ENCODE measurements around the gene LDLRAD3.

Gene LDLRAD3

GRCh38 chr11:35950082-35950481 is 6.2 kb downstream of the LDLRAD3 start:
- TF ChIP-seq Cebpa-rat (IDR thresholded peaks at IDR 0.05), result no peak

DNA sequence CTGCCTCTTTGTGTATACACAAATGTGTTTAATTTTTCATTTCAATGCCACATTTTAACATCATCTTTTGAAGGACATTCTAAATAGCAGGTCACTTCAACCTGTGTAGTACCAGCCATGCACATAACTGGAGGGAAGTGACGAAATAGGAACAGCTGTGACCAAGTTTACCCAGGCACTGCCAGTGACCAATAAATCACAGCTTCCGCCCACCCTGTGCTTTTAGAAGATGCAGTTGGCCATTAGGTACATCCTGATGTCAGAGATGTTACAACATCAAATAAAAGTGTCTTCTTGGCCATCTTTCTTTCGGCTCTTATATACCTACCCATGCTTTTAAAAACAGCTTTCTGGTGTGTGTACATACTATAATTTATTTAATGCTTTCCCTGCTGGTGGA is 7.8 kb downstream of the LDLRAD3 start:
- Histone ChIP-seq H4K20me1 (peaks cover 14% of the 10 kb centered on the region; the same call in 1 of the 2 replicates), H3K4me3 (no peak overlapping the region), H3K27me3 (no peaks in the 10 kb centered on the region), H3K9ac (no peak overlapping the region), H3K36me3 (peaks cover 52% of the 10 kb centered on the region), H3K9me3 (peaks cover 75% of the 10 kb centered on the region), H3K4me2 (no peak overlapping the region), H3K27ac (no peak overlapping the region), H3K4me1 (peaks cover 51% of the 10 kb centered on the region)
- no peak for TF ChIP-seq Cebpa-rat (IDR thresholded peaks at IDR 0.05)

More at GRCh38 chr11:35950082-35950481, 6.2 kb downstream of the LDLRAD3 start:
- no peak overlapping the region for H3K4me2 ChIP-seq
- H3K9ac ChIP-seq, result no peak overlapping the region
- no peak overlapping the region for H3K27ac ChIP-seq
- H3K9me3 ChIP-seq, result peaks cover 63% of the 10 kb centered on the region
- peaks cover 29% of the 10 kb centered on the region; the same call in 1 of the 2 replicates for H4K20me1 ChIP-seq
- H3K27me3 ChIP-seq, result no peaks in the 10 kb centered on the region
- peaks cover 58% of the 10 kb centered on the region for H3K4me1 ChIP-seq
- peaks cover 42% of the 10 kb centered on the region for H3K36me3 ChIP-seq
- H3K4me3 ChIP-seq, result no peak overlapping the region

DNA sequence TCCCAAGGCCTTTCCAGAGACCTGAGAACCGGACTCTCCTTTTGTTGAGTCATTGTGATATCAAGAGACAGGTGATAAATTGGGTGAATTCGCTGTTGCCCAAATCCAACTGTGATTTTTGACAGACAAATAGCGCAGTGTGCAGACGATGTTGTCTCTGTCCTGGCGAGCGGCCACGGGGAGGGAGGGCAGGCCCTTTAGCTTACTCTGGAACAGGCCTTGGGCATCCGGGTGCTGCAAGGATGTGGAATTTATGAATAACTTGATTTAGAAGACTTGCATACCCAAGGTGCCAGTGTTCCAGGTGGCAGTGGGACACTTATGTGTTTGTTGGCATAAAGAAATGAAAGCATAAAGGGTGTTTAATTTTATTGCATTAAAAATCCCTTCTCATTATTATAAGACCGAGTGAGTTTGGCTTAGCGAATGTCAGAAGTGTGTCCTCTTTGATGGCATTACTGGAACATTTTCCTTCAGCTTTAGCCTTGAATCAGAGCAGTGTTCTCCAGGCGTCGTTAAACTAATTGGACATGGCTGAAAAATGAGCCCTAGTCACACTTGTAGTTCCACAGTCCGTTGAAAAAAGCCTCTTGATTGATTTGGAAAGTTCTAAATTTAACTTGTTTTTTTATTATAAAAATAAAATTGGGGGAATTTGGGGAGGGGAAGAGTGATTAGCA is 9.4 kb downstream of the LDLRAD3 start:
- H3K36me3 ChIP-seq, result peaks cover 59% of the 10 kb centered on the region
- H3K4me1 ChIP-seq, result peaks cover 36% of the 10 kb centered on the region
- H4K20me1 ChIP-seq, result peaks cover 14% of the 10 kb centered on the region; the same call in 1 of the 2 replicates
- no peak for TF ChIP-seq Cebpa-rat (IDR thresholded peaks at IDR 0.05)
- 0 out of 2 replicates have a peak overlapping the region, but pooled peaks have one; percentile 8 for H3K4me2 ChIP-seq
- H3K9ac ChIP-seq, result no peak overlapping the region
- H3K27me3 ChIP-seq, result no peaks in the 10 kb centered on the region
- H3K27ac ChIP-seq, result no peak overlapping the region
- H3K9me3 ChIP-seq, result peaks cover 79% of the 10 kb centered on the region
- no peak overlapping the region for H3K4me3 ChIP-seq

- Histone ChIP-seq H4K20me1 (peaks cover 7% of the 10 kb centered on the region; the same call in 1 of the 2 replicates), H3K27me3 (no peaks in the 10 kb centered on the region), H3K4me1 (peaks cover 29% of the 10 kb centered on the region), H3K9ac (no peak overlapping the region), H3K36me3 (peaks cover 59% of the 10 kb centered on the region), H3K27ac (no peak overlapping the region), H3K4me3 (no peak overlapping the region), H3K4me2 (no peak overlapping the region), H3K9me3 (peaks cover 79% of the 10 kb centered on the region)
- no peak for TF ChIP-seq Cebpa-rat (IDR thresholded peaks at IDR 0.05)
These were observed 10.3 kb downstream of the LDLRAD3 start for GRCh38 chr11:35954205-35954604.

DNA sequence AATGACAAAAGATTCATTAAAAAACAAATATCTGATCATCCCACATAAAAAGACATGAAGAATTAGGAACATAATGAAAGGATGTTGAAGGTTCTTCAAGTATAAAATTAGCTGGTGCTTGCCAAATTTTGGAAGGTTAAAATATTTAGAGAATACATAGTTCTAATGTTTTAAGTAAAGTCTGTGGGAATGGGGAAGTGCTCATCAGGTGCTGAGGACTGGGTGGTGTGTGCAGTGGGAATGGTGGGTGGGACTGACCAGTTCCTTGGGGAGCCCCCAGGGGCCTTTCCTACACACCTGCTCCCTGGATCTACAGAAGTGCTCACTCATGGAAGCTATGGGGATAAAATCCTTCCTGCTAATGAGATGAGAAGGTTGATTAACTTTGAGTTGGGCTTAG is 11.8 kb downstream of the LDLRAD3 start:
- Histone ChIP-seq H3K4me2 (no peak overlapping the region), H3K9ac (no peak overlapping the region), H4K20me1 (no peaks in the 10 kb centered on the region; the same call in 1 of the 2 replicates), H3K9me3 (peaks cover 88% of the 10 kb centered on the region), H3K4me1 (peaks cover 26% of the 10 kb centered on the region), H3K27me3 (no peaks in the 10 kb centered on the region), H3K36me3 (peaks cover 53% of the 10 kb centered on the region), H3K27ac (no peak overlapping the region), H3K4me3 (no peak overlapping the region)
- no peak for TF ChIP-seq Cebpa-rat (IDR thresholded peaks at IDR 0.05)

- H3K4me2 ChIP-seq, result peak overlapping the region; percentile 73
- H3K36me3 ChIP-seq, result peaks cover 53% of the 10 kb centered on the region
These were observed 18.7 kb downstream of the LDLRAD3 start for GRCh38 chr11:35962369-35963138.

DNA sequence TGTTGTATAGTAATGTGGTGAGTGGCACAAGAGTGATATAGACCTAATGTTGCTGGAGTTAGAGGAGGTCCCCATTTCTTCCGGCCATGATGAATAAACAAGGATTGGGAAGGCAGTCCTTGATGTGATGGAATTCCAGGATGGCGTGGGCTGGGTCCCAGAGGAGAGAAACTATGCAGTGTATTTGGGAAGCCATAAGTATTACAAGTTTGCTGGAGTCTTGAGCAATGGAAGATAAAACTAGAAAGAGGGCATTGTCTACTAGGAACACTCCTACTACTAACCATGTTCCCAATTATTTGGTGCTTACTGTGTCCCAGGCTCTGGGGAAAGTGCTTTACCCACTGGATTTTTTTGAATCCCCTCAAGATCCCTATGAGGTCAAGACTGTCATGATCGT is 20.0 kb downstream of the LDLRAD3 start:
- Histone ChIP-seq H3K9me3 (peaks cover 72% of the 10 kb centered on the region), H3K4me2 (peak overlapping the region; percentile 73), H4K20me1 (no peaks in the 10 kb centered on the region), H3K27me3 (no peaks in the 10 kb centered on the region), H3K9ac (no peak overlapping the region), H3K4me1 (peaks cover 86% of the 10 kb centered on the region), H3K27ac (peak overlapping the region; percentile 82), H3K4me3 (peak overlapping the region; percentile 32), H3K36me3 (peaks cover 40% of the 10 kb centered on the region)
- TF ChIP-seq Cebpa-rat (IDR thresholded peaks at IDR 0.05), result no peak

More at GRCh38 chr11:35962369-35963138, 18.7 kb downstream of the LDLRAD3 start:
- H3K9me3 ChIP-seq, result peaks cover 79% of the 10 kb centered on the region
- peak overlapping the region; percentile 43; the same call in 1 of the 2 replicates for H3K9ac ChIP-seq
- H4K20me1 ChIP-seq, result no peaks in the 10 kb centered on the region
- peak overlapping the region; percentile 32 for H3K4me3 ChIP-seq
- no peaks in the 10 kb centered on the region for H3K27me3 ChIP-seq
- peaks cover 72% of the 10 kb centered on the region for H3K4me1 ChIP-seq
- TF ChIP-seq Cebpa-rat (IDR thresholded peaks at IDR 0.05), result no peak
- H3K27ac ChIP-seq, result peak overlapping the region; percentile 82

DNA sequence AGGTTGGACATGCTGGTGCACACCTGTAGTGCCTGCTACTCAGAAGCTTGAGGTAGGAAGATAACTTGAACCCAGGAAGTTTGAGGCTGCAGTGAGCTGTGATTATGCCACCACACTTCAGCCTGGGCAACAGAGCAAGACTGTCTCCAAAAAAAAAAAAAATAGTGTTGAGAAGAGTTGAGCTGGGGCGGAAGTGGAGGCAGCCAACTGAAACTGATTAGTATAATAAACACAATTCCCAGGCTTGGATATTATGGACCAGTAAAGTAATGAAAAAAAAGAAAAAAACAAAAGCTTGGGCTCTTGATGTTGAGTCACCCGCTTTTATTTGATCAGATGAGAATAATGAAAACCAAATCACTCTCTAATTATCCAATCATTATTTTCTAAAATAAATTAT is 21.0 kb downstream of the LDLRAD3 start:
- Histone ChIP-seq H3K9ac (no peak overlapping the region), H3K4me1 (peaks cover 95% of the 10 kb centered on the region), H3K36me3 (peaks cover 33% of the 10 kb centered on the region; the same call in 1 of the 2 replicates), H3K27ac (peak overlapping the region; percentile 82), H3K27me3 (no peaks in the 10 kb centered on the region), H3K4me3 (peak overlapping the region; percentile 32; the same call in 1 of the 2 replicates), H3K9me3 (peaks cover 63% of the 10 kb centered on the region), H4K20me1 (no peaks in the 10 kb centered on the region), H3K4me2 (peak overlapping the region; percentile 73)
- no peak for TF ChIP-seq Cebpa-rat (IDR thresholded peaks at IDR 0.05)

- Histone ChIP-seq H4K20me1 (no peaks in the 10 kb centered on the region), H3K4me3 (peak overlapping the region; percentile 20; the same call in 1 of the 2 replicates), H3K9ac (no peak overlapping the region), H3K36me3 (peaks cover 38% of the 10 kb centered on the region), H3K4me1 (peaks cover 92% of the 10 kb centered on the region), H3K27me3 (no peaks in the 10 kb centered on the region), H3K27ac (peak overlapping the region; percentile 82), H3K9me3 (peaks cover 58% of the 10 kb centered on the region), H3K4me2 (peak overlapping the region; percentile 73)
- no peak for TF ChIP-seq Cebpa-rat (IDR thresholded peaks at IDR 0.05)
These were observed 23.2 kb downstream of the LDLRAD3 start for GRCh38 chr11:35967042-35967441.

All from BLaER1 (cell line).